C4-2B (cell line): Measurements from ENCODE around the gene GRIK2.

ENCODE experiments used
- H3K27ac ChIP-seq: fragments of 450-650 bp; 2 replicates; pipeline ENCODE4 v1.5.1; 2017
- ZFX ChIP-seq: fragments of 450-650 bp; IDR thresholded peaks from 2 replicates; pipeline ENCODE4 v1.6.1; 2017
- TF ChIP-seq, protein P1 (sequence below): fragments of 450-650 bp; conservative IDR thresholded peaks from 2 replicates; pipeline ENCODE4 v1.5.1; 2017; ENCODE audit warnings: mild to moderate bottlenecking

GRIK2 gene

DNA sequence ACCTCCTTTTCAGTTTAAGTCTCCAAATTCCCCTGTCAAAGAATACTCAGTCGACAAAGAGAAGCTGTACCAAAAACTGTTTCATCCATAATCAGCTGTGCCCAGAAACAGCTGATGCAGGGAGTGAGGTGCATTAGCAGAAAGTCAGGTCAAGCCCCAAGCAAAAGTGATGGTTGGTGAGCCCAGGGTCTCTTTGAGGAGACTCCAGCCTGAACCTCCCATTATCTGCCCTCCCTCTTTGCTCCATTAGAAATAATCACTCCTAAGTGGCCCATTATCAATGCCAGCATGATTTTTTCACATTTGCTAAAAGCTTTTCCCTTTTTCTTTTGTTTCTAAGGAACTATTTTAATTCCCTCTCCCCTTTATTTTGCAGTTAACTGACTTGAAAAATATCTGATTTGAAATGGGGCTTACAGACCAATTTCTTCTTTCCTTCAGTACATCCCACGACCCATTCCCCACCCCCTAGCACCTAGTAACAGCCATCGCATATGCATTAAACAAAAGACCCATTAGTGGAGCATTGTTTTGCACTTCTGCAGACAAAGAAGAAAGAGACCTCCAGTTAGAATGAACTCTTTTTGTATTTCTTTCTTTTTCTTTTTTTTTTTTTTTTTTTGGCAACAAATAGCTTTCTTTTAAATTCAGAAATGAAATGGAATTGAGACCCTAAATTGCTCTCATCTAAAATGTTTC lies 257.0 kb downstream of the GRIK2 start:
- TF ChIP-seq, protein P1, sequence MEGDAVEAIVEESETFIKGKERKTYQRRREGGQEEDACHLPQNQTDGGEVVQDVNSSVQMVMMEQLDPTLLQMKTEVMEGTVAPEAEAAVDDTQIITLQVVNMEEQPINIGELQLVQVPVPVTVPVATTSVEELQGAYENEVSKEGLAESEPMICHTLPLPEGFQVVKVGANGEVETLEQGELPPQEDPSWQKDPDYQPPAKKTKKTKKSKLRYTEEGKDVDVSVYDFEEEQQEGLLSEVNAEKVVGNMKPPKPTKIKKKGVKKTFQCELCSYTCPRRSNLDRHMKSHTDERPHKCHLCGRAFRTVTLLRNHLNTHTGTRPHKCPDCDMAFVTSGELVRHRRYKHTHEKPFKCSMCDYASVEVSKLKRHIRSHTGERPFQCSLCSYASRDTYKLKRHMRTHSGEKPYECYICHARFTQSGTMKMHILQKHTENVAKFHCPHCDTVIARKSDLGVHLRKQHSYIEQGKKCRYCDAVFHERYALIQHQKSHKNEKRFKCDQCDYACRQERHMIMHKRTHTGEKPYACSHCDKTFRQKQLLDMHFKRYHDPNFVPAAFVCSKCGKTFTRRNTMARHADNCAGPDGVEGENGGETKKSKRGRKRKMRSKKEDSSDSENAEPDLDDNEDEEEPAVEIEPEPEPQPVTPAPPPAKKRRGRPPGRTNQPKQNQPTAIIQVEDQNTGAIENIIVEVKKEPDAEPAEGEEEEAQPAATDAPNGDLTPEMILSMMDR: no peak
- TF ChIP-seq ZFX: no peak
- no peak overlapping the region for H3K27ac ChIP-seq

DNA sequence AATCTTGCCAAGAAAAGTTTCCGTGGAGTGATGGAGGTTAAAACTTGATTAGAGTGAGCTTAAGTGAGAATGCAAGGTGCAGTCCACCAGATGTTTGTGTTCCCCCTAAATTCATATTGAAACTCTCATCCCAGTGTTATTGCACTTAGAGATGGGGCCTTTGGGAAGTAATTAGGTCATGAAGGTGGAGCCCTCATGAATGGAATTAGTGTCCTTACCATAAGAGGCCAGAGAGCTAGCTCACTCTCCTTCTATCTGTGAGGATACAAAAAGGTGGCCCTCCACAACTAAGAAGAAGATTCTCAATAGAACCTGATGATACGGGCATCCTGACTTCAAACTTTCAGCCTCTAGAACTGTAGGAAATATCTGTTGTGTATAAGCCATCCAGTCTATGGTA lies 258.6 kb downstream of the GRIK2 start:
- TF ChIP-seq ZFX: no peak
- TF ChIP-seq, protein P1: no peak
- H3K27ac ChIP-seq: no peak overlapping the region

GRCh38 chr6:101655109-101655508 lies 261.6 kb downstream of the GRIK2 start:
- no peak overlapping the region for H3K27ac ChIP-seq
- TF ChIP-seq, protein P1: no peak
- no peak for TF ChIP-seq ZFX

DNA sequence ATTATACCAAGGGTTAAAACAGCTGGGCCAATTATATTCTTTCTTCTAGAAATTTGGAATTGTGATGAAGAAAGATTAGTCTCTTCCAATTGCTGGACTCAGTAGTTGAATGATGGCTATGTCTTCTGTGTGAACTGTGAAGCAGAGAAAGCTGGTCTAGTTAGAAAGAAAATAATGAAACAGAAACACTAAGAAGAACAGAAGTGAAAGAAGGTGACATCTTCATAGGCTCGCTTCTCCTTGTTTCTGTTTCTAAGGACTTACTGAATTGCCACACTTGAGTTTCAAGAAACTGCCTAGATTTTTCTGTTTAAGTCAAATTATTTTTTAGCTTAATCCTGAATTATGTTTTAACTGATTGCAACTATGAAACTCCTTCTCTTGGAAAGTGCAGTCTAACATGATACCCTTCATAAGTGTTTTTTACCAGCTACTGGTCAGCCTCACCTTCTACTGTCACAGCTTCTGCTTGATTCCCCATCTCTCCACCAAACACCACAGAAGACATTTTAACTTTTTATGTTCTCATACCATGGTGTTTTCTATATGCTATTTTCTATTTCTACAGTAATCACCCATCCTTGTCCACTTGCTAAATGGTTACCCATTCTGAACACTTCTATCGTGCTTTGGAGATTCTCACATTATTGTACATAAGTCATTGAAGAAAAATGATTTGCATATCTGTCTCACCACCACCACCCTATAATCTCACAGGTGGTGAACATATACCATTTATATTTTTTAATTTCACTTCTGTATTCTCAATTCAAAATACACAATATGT lies 268.8 kb downstream of the GRIK2 start:
- TF ChIP-seq ZFX: no peak
- TF ChIP-seq, protein P1: no peak
- H3K27ac ChIP-seq: no peak overlapping the region

DNA sequence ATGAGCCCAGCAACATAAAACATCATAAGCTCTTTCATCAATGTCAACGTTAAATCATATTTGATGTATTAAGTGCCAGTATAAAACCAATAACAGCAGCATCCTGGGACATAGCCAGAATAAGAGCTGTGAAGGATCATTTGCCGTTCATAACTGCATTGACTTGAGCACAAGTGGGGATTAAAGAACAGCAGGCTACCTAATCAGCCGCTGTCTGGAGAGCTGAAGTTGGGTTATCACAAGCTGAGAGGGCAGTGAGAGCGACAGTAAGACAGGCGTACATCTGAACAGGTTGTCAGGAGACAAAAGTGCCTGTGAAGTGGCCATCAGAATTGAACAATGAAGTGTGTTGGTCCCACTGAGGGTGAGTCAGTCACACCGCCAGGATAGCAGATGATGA lies 269.6 kb downstream of the GRIK2 start:
- H3K27ac ChIP-seq: no peak overlapping the region
- TF ChIP-seq ZFX: no peak
- TF ChIP-seq, protein P1: no peak

DNA sequence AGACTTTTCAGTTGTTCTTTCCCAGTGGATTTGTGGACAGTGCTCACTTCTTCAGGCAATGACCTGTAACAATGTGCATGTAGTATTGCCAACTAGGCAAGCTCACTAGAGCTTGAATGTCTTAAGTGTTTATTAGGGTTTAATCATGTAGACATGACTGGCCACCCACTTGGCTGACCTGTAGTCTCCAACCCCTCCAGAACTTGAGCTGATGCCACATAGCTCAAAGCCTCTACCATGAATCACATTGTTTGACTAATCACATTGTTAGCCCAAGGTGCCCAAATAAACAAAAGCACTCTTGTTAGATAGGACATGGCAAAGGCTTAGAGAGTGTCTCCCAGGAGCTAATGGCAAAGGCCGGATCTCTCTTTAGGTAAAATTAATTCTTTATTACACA lies 272.7 kb downstream of the GRIK2 start:
- no peak for TF ChIP-seq ZFX
- TF ChIP-seq, protein P1: no peak
- H3K27ac ChIP-seq: no peak overlapping the region

- H3K27ac ChIP-seq: no peak overlapping the region
- TF ChIP-seq ZFX: no peak
- TF ChIP-seq, protein P1: no peak
These were observed 275.1 kb downstream of the GRIK2 start for GRCh38 chr6:101668496-101669030.
